HG03565 (cell line): ENCODE results near the gene TMEM255A.

Experiments used
- ATAC-seq: cut with Tn5 transposase; IDR thresholded peaks from one replicate; pipeline ENCODE4 v1.9.1; 2021; ENCODE audit warnings: mild to moderate bottlenecking, moderate library complexity; ENCODE audit not compliant: unreplicated experiment

TMEM255A gene

DNA sequence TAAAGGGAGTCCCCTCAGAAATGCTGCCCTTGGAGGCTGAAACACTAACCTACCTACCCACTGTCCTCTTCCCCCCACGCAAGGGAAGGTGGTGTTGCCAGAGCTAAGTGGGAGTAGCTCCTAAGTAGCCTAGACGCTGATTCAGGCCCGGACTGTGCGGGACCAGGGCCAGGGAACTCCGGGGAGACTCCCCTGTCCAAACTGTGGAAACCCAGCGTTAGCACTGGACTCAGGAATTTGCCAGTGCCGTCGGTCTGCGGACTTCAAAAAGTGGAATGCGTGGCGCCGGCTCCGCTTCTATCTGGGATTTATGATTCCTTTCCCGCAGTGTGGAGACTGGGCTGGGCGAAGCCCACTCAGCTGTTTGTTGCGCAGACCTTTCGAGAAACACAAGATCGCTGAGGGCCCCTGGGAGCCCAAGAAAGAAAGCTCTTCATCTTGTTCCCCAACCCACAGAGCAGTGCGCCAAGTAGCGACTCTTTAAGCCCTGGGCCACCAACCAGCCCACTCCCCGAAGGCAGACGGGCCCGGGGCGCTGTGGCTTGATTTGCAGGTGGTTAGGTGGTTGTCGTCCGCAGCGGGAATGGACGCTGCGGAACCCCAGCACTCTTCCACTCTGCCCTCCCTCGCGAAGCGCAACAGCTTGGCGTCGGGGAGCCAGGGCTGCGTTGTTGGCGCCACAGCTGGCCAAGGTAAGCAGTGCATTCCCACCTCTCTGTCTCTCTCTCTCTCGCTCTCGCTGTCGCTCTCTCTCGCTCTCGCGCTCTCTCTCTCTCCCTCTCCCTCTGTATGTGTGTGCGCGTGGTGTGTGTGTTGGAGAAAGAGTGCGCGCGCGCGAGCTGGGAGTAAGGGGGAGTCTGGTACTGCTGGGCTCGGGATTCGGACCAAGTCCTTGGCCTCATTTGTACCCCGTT is 2.0 kb downstream of the TMEM255A start:
- peak; percentile 91 for ATAC-seq

DNA sequence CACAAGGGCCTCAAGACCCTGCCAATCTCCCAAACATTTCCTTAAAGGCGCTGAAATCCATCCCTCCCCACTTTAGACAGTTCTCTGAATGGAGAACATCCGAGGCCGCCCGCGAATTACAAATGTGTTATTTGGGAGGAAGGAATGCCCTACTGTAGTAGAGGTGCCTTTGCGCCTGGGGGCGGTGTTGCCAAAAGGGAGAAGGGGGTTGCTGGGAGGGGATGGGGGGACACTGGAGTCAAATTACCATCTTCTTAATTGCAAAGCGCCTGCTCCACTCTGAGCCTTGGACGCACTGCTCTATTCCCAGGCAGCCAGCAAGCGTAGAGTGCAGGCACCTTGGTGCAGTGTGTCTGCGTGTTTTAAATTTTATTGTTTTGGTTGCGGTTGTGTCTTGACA is 2.7 kb downstream of the TMEM255A start:
- ATAC-seq, result no peak

DNA sequence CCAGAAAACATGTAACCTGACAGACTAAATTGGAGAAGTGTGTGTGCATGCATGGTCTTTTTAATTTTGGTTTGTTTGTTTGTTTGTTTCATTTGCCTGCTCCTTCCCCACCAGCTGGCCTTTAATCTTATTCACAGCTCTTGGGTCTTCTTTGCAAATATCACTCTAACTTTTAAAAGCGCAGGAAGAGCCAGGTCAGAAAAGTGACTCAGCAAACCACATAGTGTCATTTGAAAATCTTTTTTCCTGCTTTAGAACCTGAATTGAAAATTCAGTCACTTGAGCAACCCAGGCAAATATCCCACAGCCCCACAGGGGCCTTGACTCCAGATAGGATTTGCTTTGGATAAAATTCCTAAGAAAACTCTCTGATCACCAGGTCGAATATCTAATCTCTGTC is 4.6 kb downstream of the TMEM255A start:
- ATAC-seq, result no peak

GRCh38 chrX:120305531-120306141 is 5.6 kb downstream of the TMEM255A start:
- ATAC-seq, result no peak

DNA sequence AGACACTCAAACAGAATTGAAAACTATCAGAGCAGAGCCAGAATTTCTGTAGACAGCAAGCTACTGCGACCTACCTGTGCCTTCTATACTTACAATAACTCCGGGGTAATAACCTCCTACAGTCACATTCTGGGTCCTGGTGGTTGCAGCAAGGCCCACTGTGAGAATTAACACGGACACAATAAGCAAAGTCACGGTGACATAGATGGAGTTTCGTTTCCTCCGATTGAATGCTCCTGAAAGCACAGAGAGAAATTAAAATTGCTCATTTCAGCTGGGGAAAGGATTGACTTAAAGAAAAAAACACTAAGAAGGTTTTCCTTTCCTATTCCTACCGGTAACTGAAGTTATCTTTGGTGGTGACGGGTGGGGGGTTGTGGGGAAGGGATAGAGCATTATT is 7.0 kb downstream of the TMEM255A start:
- ATAC-seq, result no peak

DNA sequence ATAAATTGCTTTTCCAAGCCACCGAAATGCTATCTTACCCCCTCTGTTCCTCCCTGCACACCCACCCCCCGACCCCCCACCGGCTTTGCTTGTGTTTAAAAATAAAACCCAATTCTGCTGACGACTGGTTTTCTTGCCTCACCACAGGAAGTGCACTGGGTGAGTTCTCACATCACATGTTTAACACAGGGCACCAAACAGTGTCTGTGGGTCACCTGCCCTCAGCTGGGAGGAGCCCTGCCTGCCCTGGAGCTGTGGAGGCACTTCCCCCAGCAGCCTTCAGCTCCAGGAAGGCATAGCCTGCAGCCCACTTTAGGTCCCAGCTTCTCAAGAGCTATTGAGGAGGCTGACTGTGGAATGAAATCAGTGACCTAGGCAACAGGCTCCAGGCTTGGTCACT is 8.8 kb downstream of the TMEM255A start:
- peak; percentile 93 for ATAC-seq

DNA sequence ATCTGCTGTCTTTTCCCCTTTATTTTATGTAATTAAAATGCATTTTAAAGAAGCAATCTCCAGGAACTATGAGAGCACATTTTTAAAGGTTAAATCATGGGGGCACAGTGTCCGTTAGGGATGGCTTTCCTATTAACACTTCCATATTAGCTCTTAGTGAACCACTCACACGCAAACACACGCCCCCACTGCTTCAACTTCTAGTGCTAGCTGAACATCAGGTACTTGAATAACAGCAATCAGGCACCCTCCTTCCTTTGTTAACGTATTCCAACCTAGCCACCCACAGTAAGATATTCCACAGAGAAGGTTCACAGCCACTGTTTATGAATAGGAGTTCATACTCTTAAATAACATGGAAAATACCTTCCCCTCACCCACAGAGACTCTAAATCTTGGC is 9.3 kb downstream of the TMEM255A start:
- ATAC-seq, result no peak

DNA sequence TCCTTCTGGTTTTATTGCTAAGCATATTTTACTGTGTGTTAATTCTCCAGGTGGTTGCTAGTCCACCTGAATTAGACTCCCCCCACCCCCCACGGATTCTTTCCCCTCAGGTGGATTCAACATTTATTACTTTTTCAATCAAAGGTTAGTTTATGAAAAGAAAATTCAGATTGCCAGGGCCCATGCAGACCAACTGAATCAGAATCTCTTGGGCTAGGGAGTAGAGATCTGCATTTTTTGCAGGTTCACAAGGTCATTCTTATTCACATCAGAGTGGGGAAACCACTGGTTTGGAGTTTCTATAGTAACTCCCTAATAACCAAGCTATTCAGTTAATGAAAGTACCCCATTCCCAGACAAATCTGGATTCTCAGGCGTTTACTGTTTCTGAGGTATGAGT is 9.8 kb downstream of the TMEM255A start:
- ATAC-seq, result no peak

DNA sequence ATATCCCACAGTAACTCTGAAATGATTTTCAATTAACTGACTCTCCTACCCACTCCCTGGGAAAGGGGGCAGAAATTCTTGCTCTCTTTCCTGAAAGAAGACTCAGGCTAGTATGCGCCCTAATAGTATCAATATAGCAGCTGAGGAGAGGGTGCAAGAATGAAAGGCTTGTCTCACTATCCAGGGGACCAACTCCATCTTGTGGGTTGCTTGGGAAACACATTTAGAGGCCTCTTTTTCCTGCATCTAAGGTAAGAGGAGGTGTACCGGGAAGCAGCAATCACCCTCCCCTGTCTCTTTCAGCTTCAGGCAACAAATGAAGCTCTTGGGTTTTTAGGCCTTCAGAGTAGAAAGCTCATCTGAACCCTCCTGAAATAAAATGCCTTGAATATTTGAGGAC is 11.3 kb downstream of the TMEM255A start:
- ATAC-seq, result no peak

DNA sequence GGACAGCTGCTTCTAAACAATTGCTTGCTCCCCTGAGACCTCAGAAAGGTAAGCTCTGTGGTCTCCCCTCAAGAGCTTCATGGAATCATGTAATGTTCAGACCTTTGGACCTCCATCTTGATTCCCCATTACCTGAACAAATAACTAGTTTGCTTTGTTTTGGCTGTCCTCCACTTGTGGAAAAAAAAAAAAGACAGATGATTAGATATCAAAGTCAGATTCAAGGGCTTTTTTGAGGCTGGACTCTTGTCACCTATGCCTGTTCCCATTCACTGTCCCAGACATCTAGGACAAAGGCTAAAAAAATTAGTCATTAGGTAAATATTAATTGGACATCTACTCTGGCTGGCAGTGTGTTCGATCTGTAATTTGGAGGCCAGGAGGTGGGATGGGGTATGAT is 13.3 kb downstream of the TMEM255A start:
- ATAC-seq, result no peak

DNA sequence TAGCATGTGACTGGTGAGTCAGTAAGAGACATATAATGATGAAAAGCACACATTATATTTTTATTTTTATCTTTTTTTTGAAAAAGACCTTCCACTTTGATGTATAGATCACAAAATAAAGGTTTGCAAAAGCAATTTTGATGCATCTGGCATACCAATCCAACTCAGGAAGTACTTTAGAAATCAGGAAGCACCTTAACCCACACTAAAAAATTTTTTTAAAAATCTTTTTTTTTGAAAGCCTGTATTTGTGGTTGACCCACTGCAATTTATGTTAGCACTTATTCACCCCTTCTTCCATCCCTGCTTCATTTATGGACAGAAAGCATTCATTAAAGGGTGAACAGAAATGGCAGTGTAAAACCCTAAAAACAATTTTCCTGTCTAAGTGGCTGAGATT is 16.6 kb downstream of the TMEM255A start:
- ATAC-seq, result no peak

DNA sequence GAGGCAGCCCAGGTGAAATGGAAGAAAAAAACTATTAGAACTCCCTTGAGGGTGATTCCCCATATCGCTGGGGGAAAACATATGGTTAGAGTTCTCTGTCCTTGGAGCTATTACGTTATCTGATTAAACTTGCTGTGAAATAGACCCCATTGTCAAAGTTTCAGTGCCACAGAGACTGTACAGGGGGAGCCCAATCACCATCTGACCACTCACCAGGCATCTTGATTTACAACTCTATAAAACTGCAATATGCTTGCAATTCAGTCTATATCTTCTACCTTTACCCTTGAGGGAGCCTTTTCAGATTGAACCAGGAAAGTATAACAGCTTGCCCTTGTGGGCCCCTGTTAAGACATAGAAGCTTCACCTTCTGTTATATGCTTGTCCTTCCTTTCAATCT is 18.2 kb downstream of the TMEM255A start:
- no peak for ATAC-seq

GRCh38 chrX:120291211-120291610 is 20.1 kb downstream of the TMEM255A start:
- no peak for ATAC-seq

GRCh38 chrX:120290107-120290506 is 21.2 kb downstream of the TMEM255A start:
- ATAC-seq, result no peak

- peak; percentile 70 for ATAC-seq
Observed at GRCh38 chrX:120287513-120288112, 23.6 kb downstream of the TMEM255A start.

DNA sequence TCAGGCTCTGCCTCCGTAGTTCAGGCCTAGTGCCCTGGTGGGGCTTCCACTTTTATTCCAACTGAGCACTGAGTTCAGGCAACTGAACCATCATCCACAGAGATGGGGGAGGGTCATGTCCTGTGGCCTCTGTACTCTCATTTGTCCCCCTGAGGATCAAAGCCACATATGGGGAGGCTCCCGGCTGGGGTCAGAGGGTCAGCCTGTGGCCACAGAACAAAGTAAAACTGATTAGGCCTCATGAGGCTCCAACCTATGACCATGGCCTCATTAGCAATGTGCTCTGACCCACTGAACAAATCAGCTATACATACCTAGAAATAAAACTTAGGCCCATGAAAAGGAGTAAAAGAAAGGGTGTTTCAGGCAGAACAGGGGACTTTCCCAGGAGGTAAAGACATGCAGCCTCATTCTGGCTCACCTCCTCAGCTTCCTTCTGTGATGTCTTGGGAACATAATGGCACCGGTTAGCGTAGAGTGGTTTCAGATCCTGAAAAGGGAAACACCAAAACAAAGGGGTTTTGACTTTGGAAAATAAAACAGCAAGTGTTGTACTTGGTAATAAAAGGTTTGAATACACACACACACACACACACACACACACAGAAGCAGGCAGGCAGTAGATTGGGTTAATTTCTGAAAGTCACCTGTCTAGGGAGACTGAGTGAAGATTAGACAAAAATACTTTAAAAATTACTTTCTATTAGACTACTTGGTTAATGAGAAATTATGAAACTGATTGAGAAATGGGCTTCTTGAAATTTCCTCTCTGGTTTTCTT is 24.3 kb downstream of the TMEM255A start:
- no peak for ATAC-seq

DNA sequence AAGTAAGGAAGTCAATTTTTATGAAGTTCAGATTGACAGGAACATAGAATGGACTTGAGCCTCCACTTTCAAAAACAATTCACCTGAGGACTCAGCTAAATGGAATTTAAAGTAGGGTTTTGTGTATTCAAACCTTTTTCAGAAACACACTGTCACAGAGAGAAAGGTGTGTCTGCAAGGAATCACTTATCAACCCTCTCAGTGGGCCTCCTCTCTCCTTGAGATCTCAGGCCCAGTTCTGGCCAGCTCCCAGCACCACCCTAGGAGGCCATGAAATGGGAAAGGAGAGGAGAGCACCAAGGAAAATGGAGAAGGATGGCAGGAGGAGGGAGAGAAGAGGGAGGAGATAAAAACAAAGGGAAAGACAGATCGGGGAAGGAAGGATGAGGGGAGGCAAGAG is 28.6 kb downstream of the TMEM255A start:
- no peak for ATAC-seq

GRCh38 chrX:120281761-120282160 is 29.5 kb downstream of the TMEM255A start:
- no peak for ATAC-seq

DNA sequence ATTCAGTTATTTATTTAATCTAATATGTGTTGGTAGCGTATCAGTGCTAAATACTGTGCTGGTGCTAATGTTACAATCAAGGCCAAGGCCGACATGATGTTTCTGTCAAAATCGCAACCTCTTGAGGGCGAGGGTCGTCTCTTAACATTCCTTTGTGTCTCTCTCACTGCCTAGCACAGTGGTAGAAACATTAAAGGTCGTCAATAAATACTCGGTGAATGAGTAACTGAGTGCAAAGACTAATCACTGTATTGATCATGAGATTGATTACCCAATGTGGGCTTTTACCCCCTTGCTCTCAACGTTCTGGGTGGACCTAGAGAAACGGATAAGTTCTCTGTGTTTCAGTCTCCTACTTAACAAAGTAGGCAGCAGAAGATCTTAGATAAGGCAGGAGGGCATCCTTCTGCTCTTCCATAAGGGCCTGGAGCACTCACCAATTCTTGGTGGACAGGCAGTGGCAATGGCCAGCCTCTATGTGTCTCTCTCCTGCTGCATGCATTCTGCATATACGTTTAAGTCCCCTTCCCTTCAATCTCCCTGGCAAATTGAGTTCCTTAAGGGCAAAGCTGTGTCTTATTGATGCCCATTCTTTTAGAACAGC is 30.1 kb downstream of the TMEM255A start:
- no peak for ATAC-seq

DNA sequence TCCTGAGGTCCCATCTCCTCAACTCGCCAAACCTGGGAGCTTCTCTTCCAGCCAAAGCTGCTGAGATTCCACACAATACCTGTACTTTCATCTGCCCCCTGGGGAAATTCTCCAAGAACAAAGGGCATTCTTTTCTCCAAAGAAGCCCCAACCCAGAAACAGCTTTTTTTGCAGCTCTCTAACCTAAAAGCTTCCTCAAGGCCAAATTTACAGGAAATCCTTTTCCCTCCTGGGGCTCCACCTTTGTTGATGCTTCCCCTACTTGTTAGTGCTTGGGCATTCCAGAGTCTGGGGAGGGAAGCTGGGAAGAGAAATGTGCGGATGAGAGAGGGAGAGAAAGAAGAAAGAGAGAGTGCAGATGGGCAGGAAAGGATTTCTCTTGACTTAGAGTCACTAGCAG is 36.3 kb downstream of the TMEM255A start:
- no peak for ATAC-seq

DNA sequence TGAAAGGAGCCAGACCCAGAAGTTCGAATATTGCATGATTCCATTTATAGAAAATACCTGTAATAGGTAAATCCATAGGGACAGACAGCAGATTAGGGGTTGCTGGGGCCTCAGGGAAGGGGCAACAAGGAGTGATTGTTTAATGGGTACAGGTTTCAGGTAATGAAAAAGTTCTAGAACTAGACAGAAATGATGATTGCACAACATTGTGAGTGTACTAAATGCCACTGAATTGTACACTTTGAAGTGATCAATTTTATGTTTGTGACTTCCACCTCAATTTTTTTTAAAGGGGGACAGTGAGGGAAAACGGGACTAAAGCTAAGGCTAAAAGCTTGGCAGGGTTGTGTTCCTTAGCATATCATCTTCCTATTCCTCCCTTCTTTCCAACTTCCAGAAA is 37.1 kb downstream of the TMEM255A start:
- ATAC-seq, result no peak
